ENCODE measurements around the gene UBC.

Gene UBC

GRCh38 chr12:124946447-124946793 is 32.0 kb upstream of the UBC start:
- TF ChIP-seq, protein P1, sequence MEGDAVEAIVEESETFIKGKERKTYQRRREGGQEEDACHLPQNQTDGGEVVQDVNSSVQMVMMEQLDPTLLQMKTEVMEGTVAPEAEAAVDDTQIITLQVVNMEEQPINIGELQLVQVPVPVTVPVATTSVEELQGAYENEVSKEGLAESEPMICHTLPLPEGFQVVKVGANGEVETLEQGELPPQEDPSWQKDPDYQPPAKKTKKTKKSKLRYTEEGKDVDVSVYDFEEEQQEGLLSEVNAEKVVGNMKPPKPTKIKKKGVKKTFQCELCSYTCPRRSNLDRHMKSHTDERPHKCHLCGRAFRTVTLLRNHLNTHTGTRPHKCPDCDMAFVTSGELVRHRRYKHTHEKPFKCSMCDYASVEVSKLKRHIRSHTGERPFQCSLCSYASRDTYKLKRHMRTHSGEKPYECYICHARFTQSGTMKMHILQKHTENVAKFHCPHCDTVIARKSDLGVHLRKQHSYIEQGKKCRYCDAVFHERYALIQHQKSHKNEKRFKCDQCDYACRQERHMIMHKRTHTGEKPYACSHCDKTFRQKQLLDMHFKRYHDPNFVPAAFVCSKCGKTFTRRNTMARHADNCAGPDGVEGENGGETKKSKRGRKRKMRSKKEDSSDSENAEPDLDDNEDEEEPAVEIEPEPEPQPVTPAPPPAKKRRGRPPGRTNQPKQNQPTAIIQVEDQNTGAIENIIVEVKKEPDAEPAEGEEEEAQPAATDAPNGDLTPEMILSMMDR (IDR thresholded peaks at IDR 0.05; ENCODE audit: low read depth, low read length, missing control alignments): no peak
- no peak for DNase-seq (ENCODE audit: low read depth)
- H3K4me3 ChIP-seq (ENCODE audit: low read depth, low read length): no peak overlapping the region

DNA sequence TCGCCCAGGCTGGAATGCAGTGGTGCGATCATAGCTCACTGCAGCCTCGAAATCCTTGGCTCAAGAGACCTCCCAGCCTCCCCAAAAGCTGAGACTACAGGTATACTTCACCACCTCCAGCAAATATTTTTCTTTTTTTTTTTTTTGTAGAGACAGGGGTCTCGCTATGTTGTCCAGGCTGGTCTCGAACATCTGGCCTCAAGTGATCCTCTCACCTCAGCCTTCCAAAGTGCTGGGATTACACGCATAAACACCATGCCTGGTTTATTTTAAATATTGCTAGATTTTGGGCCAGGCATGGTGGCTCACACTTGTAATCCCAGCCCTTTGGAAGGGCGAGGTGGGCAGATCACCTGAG is 26.7 kb upstream of the UBC start:
- DNase-seq (ENCODE audit: low read depth): no peak
- TF ChIP-seq, protein P1 (IDR thresholded peaks at IDR 0.05; ENCODE audit: low read depth, low read length, missing control alignments): no peak
- peak overlapping the region; percentile 42 for H3K4me3 ChIP-seq (ENCODE audit: low read depth, low read length)

- peak overlapping the region; percentile 51 for H3K4me3 ChIP-seq (ENCODE audit: low read depth, low read length)
- TF ChIP-seq, protein P1 (IDR thresholded peaks at IDR 0.05; ENCODE audit: low read depth, low read length, missing control alignments): peak; percentile 94
- DNase-seq (ENCODE audit: low read depth): peak; percentile 74
Observed at GRCh38 chr12:124940393-124941169, 26.1 kb upstream of the UBC start.

- peak overlapping the region; percentile 51; the same call in 1 of the 2 replicates for H3K4me3 ChIP-seq (ENCODE audit: low read depth, low read length)
- TF ChIP-seq, protein P1 (IDR thresholded peaks at IDR 0.05; ENCODE audit: low read depth, low read length, missing control alignments): no peak
- no peak for DNase-seq (ENCODE audit: low read depth)
Observed at GRCh38 chr12:124940143-124940392, 25.6 kb upstream of the UBC start.

GRCh38 chr12:124939421-124940142 is 25.1 kb upstream of the UBC start:
- TF ChIP-seq, protein P1 (IDR thresholded peaks at IDR 0.05; ENCODE audit: low read depth, low read length, missing control alignments): no peak
- peak; percentile 86 for DNase-seq (ENCODE audit: low read depth)
- H3K4me3 ChIP-seq (ENCODE audit: low read depth, low read length): peak overlapping the region; percentile 51

GRCh38 chr12:124939079-124939420 is 24.6 kb upstream of the UBC start:
- TF ChIP-seq, protein P1 (IDR thresholded peaks at IDR 0.05; ENCODE audit: low read depth, low read length, missing control alignments): peak; percentile 29
- no peak for DNase-seq (ENCODE audit: low read depth)
- peak overlapping the region; percentile 51 for H3K4me3 ChIP-seq (ENCODE audit: low read depth, low read length)

- TF ChIP-seq, protein P1 (IDR thresholded peaks at IDR 0.05; ENCODE audit: low read depth, low read length, missing control alignments): no peak
- no peak for DNase-seq (ENCODE audit: low read depth)
- H3K4me3 ChIP-seq (ENCODE audit: low read depth, low read length): peak overlapping the region; percentile 51; the same call in 1 of the 2 replicates
Observed at GRCh38 chr12:124938587-124938986, 24.1 kb upstream of the UBC start.
